Anterior cingulate cortex (tissue), 58 donors: ENCODE measurements around the gene CHD6.

Experiments used
- DNase-seq, 58 donors: peaks; one replicate each; lab custom pipeline; 2025; lab: John Stamatoyannopoulos, UW

CHD6 gene

DNA sequence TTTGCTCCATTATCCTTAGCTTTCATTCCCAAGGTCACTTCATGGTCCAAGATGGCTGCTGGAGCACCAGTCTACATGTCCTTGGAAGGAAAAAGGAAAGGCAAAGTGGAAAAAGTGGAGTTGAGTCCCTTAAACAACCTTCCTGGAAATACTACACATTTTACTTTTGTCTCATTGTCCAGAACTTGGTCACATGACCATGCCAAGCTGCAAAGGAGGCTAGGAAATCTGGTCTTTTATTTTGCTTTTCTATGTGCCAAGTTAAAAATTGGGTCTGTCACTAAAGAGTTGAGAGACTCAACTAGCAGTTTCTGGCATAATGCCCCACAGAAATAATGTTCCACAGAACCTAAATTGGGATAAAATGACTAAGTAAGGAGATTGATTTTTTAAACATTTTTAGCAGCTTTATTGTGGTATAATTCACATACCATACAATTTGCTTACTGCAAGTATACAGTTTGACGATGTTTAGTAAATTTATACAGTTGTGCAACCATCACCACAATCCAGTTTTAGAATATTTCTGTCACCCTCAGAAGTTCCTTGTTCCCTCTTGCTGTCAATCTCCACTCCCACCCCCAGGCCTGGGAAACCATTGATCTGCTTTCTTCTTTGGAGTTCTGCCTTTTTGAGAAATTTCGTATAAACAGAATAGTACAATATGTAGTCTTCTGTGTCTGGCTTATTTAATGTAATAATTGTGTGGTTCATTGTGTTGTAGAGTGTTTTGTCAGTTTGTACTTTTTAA, 5.6 kb upstream of the CHD6 start:
- DNase-seq: no peak

DNA sequence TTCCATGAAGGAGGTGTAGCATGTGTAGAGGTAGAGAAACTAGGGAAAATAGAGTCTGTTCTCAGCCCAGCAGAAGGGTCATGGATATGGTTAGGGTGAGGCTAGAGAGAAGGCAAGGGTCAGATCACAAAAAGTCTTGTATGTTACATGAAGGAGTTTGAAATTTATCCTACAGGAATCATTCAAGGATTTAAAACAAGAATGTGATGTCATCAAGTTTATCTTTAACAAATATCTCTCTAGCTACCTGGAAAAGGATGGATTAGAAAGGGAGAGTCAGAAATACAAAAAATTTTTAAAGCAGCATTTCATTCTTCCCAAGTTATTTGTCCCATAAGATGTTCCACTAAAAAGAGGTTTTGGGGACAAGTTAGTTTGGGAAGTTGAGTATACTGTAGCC, 4.4 kb upstream of the CHD6 start:
- no peak for DNase-seq

DNA sequence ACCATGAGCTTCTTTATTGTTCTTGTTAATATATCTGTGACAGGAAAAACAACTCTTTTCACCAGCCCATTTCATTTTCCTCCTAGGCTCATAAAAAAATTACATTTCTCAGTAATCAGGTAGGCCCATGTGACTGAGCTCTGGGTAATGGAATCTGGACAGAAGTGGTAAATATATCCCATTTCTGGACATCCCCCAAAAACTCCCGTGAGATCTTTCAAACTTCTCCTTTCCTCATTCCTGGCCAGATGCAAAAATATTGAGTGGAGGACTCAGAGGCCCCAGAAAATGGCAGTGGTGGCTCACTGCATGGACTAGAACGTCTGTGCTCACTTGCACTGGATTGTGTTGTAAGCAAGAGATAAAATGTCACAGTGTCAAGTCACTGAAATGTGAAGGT, 3.8 kb upstream of the CHD6 start:
- no peak for DNase-seq

DNA sequence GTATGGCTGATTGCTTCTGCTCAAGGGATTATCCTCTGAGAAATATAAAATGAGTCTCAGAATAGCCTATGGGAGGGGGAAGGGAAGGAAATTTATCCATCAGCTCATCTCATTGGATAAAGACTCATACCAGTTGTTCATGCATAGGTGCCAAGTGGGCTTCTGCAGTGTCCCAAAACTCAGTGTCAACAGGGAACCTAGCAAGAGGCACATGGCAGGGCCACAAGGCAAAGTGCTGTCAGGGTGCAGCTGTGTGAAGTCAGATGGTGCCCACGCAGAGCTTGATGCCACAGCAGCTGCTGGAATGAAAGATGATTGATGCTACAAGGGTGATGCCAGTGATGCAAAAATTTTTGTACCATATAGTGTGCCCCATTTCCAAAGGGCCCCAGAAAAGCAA, 3.2 kb upstream of the CHD6 start:
- DNase-seq: no peak

DNA sequence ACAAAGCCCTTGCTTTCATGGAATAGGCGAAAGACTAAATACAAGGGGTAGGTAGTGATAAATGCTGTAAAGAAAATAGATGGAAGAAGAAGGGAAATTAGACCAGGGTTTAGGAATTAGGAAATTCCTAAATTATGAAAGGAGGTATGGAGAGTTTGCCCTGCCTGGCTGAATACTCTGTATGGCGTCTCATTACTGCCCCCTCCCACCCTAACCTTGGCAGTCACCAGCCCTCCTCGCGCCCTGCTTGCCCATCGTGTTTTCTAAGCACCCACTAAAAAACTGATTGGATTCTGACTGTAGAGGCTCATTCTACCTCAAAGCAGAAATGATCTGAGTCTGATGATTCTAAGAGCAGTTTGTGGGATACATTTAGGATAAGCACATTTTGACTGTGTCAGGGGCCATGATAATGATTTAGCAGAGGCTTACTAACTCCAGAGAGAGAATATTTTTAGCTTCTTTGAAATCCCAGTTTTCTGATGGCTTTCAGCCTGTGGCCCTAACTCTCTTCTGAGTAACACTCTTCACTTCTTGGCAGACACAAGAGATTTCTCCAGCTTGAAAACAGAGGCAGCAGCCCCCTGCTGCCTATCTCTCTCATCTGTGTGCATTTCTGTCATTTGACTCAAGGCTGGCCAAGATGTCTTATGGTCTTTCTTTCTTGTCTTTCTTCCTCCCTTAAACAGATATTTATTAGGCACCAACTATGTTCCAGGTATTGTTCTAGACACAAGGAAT, 1.4 kb upstream of the CHD6 start:
- peak in 2 of 58 donors; percentile 2 to 4 for DNase-seq

DNA sequence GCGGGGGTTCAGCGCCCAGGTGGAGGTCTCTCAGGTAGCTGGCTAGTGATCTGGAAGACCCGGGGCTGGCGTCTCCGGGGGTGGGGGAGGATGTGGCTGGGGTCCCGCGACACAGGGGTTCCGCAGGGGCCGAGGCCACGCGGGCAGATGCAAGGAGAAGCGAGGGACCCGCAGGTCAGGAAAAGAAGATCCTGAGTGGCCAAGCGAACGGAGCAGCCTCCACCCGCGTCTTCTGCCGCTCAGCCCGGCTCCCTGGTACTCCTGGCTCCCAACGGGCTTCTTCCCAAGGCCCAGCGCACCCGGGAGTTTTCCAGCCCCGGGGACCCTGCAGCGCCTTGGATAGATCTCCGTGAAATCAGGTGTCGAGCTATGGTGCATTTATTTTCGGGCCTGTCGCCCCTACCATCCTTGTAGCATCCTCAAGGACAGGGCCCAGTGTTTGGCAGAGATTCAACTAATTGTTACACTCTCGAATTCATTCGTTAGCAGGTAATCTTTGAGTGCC, 682 bp upstream of the CHD6 start:
- peak in 28 of 58 donors; percentile 25 to 81 (median 52) for DNase-seq

DNA sequence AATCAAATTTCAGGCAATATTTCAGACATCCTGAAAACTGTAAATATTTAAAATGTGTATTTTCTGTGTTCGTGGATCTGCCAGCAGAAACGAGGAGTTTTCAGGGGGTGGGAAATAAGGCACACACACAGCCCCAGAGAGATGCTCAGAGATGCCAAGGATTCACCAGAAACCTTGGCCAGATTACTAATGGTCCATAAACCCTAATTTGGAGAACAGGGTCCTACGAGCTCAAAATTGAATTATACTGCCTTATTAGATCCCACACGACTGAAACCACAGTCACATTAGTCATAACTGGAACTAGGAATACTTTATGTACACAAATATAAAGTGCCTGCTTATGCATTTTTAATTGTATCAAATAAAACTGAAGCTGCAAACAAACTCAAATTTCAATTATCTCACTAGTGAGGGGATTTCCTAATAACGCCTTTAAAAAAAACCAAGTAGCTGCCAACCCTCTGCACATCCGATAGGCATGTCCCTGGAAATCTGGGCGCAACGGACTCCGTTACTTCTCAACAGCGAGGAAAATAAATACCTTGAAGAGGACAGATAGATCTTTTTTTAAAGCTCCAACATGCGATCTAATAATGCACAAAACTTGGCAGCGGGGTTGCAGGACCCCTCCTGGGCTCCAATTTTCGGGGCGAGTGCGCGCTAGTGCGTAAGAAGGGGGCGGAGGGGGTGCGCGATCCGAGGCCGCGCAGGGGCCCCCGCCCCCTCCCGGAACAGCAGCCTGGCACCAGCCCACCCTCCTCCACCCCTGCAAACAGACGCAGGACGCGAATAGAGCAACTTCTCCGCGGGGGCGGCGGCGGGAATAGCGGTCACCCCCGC, 897 bp downstream of the CHD6 start:
- DNase-seq: peak in 24 of 58 donors; percentile 1 to 46 (median 12)

DNA sequence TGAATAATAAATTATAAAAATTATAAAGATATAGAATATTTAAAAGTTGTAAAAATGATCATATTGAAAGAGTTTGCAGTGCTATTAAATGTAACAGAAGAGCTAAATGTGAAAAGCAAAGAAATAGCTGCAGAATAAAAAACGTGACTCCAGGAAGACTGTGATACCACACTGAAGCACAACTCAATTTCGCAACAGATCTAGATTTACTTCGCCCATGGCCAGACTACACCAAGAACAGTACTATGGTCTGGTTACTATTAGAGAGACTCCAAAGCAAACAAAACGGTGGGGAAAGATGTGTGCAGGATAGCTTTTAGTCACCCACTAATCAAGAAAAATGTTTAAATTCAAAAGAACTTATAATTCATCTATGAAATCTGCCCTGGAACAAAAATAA, 1.9 kb downstream of the CHD6 start:
- DNase-seq: no peak

DNA sequence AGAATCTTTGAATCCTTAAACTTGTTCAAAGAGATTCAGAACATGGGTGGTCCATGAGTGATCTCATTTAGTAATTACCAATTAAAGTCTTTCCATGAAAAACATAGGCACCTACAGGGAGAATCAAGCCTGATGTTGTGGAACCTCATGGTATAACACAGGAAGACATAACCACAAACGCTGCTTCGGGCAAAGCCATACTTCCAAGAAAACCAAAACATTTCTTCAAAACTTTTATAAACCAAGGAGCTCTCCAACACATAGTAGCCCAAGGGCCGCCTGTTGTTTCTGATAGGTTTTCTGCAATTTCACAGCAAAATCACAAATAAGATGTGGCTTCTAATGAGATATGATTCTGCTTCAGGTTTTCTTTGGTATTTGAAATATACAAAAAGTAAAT, 2.5 kb downstream of the CHD6 start:
- no peak for DNase-seq

DNA sequence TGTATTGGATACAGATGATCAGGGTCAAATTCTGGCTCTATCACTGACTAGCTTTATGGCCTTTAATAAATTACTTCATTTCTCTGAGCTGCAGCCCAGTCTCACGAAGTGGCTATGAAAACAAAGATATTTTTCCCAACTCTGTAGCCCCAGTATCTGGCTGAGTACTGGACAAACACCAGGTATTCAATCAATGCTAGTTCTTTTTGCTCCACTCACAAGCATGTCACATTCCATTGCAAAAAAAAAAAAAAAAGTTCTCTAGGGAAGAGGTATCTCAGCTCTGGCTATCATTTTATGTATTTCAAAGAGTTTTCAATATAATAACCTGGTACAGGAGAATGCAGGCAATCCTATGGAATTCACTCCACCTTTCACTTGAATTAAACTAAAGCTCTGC, 3.1 kb downstream of the CHD6 start:
- no peak for DNase-seq

DNA sequence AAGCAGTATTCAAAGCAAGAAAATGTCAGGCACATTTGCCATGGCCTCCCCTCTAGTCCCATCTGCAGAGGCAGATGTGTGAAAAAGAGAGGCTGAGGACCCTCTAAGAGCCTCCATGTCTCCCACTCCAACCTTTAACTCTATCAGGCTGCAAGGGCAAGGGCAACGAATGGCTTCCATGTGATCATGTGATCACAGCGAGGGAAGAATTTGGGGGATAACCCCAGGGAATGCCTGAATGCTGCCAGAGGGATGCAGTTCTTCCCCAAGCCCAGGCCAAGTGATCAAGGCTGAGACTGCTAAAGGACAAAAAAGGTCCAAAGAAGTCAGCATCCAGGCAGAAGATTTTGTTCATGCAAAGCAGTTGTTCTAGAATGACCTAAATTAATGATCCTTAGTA, 4.9 kb downstream of the CHD6 start:
- no peak for DNase-seq

DNA sequence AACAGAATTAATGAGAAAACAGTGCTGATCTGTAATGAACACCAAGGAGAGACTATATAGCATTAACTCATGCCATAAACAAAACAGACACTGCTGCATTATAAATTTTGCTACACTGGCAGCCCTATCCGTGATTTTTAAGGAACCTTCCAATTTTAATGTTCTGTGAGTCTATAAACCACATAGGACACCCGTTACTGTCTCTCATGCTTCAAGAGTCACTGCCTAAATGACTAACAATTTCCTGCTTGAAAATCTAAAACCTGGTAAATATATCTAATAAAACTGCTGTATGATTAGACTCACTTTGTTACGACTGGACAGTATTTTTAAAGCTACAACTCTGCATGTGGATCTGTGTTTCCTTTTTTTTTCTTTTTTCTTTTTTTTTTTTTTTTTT, 8.7 kb downstream of the CHD6 start:
- DNase-seq: no peak

DNA sequence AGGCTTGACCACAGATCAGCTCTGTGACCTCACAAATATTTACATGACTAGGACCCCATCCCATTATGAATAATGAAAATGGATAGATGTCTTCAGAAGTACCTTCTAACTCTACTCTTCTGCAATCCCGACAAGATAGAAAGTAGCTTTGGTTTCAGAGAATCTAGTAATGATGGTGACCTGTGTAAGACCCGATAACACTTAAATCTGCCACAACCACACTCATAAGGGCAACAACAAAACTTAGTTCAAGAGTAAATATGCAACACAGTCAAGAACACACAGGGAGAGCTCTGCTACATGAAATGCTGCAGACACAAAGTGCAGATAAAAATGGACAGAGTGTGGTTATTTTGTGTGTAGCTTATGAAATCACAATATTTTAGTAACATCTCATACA, 9.6 kb downstream of the CHD6 start:
- no peak for DNase-seq

DNA sequence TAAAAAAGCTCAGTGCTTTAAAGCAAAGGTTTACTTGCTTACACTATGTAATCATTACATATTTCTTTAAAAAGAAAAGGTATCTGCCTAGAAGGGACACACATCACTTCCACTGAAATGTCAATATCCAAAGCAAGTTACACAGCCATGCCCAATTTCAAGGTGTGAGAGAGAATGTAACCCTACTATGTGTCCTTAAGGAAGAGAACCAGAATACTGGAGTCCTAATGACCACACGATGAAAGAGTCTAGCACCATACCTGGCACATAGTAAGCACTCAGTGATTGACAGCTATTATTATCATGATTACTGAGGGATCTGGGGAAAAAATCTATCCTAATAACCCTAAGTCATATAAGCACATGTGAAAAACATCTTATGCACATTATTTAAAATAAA, 10.4 kb downstream of the CHD6 start:
- DNase-seq: no peak

DNA sequence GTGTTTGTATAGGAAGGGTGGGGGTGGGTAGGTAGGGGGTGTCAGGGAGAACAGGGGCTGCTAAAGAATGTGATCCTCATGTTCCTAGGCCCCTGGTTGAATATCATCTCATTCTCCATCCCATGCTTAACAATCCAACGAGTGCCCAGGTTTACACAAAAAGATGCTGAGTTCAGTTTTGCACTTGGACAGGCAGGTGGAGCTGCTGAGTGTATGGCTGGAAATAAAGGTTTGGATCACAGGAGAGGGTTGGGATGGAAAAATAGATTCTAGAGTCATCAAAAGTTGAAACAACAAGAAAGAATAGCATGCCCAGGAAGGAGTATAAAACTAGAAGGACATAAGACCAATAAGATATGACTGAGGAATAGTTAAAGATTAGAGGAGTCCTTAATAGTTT, 14.2 kb downstream of the CHD6 start:
- DNase-seq: no peak

DNA sequence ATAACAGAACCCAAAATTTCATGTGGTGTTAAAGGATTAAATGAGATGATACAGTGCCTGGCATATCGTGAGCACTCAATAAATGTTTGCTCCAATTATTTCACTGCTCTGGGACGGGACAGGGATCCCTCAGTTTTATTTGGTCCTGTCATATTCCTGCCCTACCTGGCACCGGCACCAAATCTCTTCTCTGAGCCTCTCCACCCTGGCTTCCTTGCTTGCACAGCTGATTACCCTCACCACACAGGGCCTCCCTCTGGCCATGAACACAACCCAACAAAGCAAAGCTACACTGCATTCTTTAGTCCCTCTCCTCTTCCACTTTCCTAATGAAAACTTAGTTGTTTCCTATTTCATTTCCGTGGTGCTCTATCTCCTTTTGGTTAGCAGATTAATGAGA, 16.4 kb downstream of the CHD6 start:
- no peak for DNase-seq

DNA sequence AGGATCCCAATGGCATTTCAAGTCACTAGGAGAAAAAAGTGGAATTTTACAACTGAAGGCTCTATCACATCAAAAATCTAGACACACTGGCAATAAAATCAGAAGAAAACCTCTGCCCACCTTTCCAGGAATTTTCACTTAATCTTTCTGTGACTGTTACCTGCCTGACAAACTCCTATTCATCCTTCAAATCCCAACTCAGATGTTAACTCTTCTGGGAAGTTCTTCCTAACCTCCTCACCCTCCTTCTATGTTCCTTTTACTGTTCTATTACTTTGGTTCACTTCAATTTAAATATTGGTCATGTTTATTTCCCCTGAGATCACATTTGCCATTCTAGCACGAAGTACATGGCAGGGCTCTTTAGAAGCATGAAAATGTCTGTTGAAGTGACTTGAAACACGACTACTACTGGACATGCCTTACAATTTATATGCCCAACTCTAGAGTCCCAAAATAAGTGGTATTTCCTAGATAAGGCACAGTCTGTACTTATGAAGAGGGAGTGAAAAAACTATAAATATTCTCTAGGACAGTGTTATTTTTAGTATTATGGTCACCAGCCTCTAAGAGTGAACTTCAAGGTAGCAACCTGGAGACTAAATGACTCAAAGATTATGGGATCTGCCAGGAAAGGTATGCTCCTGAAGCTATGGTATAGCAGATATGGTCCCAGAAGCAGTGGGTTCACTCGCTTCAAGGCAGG, 17.1 kb downstream of the CHD6 start:
- no peak for DNase-seq

DNA sequence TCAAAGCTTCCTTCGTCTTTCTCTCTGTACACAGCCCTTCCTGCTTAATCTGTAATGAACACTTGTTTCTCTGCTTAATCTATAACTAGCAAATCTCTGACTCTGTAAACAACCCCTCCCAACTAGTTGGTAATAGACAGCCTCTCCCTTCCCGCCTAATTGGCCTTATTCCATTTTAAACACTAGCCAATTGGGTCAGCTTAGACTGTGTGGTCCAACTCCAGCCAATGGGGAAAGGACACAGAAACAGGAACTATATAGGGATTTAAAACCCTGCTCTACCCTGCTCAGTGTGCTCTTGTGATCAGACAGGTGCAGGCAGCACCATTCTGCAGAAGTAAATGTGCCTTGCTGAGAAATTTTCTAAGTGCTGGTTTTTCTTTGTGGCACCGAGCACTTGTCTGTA, 18.5 kb downstream of the CHD6 start:
- DNase-seq: no peak

DNA sequence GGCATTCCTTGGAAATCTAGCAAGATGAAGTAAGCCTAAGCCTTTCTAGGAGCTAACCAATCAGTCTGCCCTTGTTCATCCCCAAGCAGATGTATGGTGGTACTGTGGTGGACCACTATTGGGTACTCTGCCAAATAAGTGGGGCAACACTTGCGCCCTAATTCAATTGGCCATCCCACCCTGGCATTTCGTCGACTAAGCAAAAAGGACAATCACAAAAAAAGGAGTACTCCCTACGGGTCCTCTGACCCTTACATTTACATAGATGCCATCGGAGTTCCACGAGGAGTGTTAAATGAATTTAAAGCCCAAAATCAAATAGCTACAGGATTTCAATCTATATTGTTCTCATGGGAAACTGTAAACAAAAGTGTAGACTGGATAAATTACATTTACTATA, 19.5 kb downstream of the CHD6 start:
- DNase-seq: no peak

DNA sequence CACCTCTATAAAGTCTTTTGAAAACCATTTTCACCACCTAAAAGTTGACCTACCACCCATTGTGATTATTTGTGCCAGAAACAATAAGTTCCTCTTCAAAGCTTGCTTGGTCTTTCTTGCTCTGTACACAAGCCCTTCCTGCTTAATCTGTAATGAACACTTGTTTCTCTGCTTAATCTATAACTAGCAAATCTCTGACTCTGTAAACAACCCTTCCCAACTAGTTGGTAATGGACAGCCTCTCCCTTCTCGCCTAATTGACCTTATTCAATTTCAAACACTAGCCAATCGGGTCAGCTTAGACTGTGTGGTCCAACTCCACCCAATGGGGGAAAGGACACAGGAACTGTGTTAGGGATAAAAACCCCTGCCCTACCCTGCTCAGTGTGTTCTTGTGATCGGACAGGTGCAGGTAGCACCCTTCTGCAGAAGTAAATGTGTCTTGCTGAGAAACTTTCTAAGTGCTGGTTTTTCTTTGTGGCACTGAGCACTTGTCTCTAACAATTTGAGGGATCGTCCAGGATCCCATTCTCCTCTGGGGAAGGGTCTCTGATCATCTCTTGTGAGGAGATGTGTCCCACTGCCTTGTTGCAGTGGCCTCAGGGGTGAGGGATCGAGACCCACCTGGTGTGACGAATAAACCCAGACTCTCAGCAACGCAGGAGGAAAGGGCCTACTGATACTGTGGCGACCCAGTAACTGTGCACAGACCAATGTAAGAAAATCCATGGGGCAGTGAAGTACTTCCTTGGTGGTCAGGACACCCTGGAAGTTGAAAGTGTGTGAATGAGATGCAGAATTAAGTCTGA, 23.5 kb downstream of the CHD6 start:
- DNase-seq: no peak
